ENCODE results near the gene ZIC5. TPM values are rescaled to one million over a fixed set of nuclear protein-coding genes. Genes with fewer than 3 reads are reported as not detected.

The ZIC5 gene
- total and polyA plus RNA-seq, 2 of the 13 experiments (the other 11 are each of a cell fraction or from before 2014, with no cell fraction given): 0.02 to 0.07 TPM

GRCh38 chr13:99969919-99970650 is 1.5 kb downstream of the ZIC5 start (continued):
- TF ChIP-seq, protein P1, sequence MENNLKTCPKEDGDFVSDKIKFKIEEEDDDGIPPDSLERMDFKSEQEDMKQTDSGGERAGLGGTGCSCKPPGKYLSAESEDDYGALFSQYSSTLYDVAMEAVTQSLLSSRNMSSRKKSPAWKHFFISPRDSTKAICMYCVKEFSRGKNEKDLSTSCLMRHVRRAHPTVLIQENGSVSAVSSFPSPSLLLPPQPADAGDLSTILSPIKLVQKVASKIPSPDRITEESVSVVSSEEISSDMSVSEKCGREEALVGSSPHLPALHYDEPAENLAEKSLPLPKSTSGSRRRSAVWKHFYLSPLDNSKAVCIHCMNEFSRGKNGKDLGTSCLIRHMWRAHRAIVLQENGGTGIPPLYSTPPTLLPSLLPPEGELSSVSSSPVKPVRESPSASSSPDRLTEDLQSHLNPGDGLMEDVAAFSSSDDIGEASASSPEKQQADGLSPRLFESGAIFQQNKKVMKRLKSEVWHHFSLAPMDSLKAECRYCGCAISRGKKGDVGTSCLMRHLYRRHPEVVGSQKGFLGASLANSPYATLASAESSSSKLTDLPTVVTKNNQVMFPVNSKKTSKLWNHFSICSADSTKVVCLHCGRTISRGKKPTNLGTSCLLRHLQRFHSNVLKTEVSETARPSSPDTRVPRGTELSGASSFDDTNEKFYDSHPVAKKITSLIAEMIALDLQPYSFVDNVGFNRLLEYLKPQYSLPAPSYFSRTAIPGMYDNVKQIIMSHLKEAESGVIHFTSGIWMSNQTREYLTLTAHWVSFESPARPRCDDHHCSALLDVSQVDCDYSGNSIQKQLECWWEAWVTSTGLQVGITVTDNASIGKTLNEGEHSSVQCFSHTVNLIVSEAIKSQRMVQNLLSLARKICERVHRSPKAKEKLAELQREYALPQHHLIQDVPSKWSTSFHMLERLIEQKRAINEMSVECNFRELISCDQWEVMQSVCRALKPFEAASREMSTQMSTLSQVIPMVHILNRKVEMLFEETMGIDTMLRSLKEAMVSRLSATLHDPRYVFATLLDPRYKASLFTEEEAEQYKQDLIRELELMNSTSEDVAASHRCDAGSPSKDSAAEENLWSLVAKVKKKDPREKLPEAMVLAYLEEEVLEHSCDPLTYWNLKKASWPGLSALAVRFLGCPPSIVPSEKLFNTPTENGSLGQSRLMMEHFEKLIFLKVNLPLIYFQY (CRISPR knock-in tag; IDR thresholded peaks at IDR 0.05; ENCODE audit: borderline replicate concordance): no peak
- TF ChIP-seq RXRA (CRISPR knock-in tag; IDR thresholded peaks at IDR 0.05) (peak; percentile 32; the same call in 1 of the 2 replicates), HNF4G (IDR thresholded peaks at IDR 0.05; ENCODE audit: borderline replicate concordance, low read depth, low read length) (no peak), HNF4G (CRISPR knock-in tag; IDR thresholded peaks at IDR 0.05; ENCODE audit: borderline replicate concordance, low read depth) (no peak), KMT2A (CRISPR knock-in tag; IDR thresholded peaks at IDR 0.05) (no peak), RBFOX2 (IDR thresholded peaks at IDR 0.05; ENCODE audit: low read depth, low read length) (no peak), RXRB (CRISPR knock-in tag; IDR thresholded peaks at IDR 0.05; ENCODE audit: borderline replicate concordance) (no peak), NR3C1 (CRISPR knock-in tag; IDR thresholded peaks at IDR 0.05) (no peak), ZNF530 (CRISPR knock-in tag; IDR thresholded peaks at IDR 0.05; ENCODE audit: low read depth) (no peak), HOXA9 (CRISPR knock-in tag; IDR thresholded peaks at IDR 0.05; ENCODE audit: borderline replicate concordance) (no peak), ZBTB34 (CRISPR knock-in tag; IDR thresholded peaks at IDR 0.05) (no peak), MYC (CRISPR knock-in tag; IDR thresholded peaks at IDR 0.05; ENCODE audit: borderline replicate concordance) (peak; percentile 9; the same call in 1 of the 2 replicates), HES4 (CRISPR knock-in tag; IDR thresholded peaks at IDR 0.05; ENCODE audit: borderline replicate concordance) (no peak), ZNF746 (CRISPR knock-in tag; IDR thresholded peaks at IDR 0.05) (no peak)
- TF ChIP-seq, protein P2, sequence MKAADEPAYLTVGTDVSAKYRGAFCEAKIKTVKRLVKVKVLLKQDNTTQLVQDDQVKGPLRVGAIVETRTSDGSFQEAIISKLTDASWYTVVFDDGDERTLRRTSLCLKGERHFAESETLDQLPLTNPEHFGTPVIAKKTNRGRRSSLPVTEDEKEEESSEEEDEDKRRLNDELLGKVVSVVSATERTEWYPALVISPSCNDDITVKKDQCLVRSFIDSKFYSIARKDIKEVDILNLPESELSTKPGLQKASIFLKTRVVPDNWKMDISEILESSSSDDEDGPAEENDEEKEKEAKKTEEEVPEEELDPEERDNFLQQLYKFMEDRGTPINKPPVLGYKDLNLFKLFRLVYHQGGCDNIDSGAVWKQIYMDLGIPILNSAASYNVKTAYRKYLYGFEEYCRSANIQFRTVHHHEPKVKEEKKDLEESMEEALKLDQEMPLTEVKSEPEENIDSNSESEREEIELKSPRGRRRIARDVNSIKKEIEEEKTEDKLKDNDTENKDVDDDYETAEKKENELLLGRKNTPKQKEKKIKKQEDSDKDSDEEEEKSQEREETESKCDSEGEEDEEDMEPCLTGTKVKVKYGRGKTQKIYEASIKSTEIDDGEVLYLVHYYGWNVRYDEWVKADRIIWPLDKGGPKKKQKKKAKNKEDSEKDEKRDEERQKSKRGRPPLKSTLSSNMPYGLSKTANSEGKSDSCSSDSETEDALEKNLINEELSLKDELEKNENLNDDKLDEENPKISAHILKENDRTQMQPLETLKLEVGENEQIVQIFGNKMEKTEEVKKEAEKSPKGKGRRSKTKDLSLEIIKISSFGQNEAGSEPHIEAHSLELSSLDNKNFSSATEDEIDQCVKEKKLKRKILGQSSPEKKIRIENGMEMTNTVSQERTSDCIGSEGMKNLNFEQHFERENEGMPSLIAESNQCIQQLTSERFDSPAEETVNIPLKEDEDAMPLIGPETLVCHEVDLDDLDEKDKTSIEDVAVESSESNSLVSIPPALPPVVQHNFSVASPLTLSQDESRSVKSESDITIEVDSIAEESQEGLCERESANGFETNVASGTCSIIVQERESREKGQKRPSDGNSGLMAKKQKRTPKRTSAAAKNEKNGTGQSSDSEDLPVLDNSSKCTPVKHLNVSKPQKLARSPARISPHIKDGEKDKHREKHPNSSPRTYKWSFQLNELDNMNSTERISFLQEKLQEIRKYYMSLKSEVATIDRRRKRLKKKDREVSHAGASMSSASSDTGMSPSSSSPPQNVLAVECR (CRISPR knock-in tag; IDR thresholded peaks at IDR 0.05; ENCODE audit: borderline replicate concordance): 0 out of 2 replicates have a peak, but pooled peaks have one; percentile 15
- TF ChIP-seq, protein P3, sequence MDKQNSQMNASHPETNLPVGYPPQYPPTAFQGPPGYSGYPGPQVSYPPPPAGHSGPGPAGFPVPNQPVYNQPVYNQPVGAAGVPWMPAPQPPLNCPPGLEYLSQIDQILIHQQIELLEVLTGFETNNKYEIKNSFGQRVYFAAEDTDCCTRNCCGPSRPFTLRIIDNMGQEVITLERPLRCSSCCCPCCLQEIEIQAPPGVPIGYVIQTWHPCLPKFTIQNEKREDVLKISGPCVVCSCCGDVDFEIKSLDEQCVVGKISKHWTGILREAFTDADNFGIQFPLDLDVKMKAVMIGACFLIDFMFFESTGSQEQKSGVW (CRISPR knock-in tag; IDR thresholded peaks at IDR 0.05; ENCODE audit: borderline replicate concordance): no peak
- TF ChIP-seq, protein P4, sequence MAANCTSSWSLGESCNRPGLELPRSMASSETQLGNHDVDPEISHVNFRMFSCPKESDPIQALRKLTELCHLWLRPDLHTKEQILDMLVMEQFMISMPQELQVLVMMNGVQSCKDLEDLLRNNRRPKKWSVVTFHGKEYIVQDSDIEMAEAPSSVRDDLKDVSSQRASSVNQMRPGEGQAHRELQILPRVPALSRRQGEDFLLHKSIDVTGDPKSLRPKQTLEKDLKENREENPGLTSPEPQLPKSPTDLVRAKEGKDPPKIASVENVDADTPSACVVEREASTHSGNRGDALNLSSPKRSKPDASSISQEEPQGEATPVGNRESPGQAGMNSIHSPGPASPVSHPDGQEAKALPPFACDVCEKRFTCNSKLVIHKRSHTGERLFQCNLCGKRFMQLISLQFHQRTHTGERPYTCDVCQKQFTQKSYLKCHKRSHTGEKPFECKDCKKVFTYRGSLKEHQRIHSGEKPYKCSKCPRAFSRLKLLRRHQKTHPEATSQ (CRISPR knock-in tag; IDR thresholded peaks at IDR 0.05; ENCODE audit: borderline replicate concordance): no peak
